T-helper 22 cell (primary cell): Measurements from ENCODE around the gene CATSPERE.

ENCODE experiments used
- DNase-seq: peaks from one replicate; pipeline ENCODE4 v3.0.0-alpha.2; 2020; ENCODE audit warnings: low read depth

The CATSPERE gene

GRCh38 chr1:244461245-244462071 lies at the start of gene CATSPERE:
CATSPERE (plus strand) TSS chr1:244461273; CDS start chr1:244461430, 157 bp downstream.
- DNase-seq, result peak; percentile 59

GRCh38 chr1:244412176-244412575 lies 48.9 kb upstream of the CATSPERE start:
- DNase-seq, result no peak

GRCh38 chr1:244413736-244414135 lies 47.3 kb upstream of the CATSPERE start:
- no peak for DNase-seq

GRCh38 chr1:244414543-244414942 lies 46.5 kb upstream of the CATSPERE start:
- DNase-seq, result no peak

- DNase-seq, result no peak
Observed at GRCh38 chr1:244419024-244419423, 42.0 kb upstream of the CATSPERE start.

GRCh38 chr1:244422174-244422573 lies 38.9 kb upstream of the CATSPERE start:
- DNase-seq, result no peak

- no peak for DNase-seq
Observed at GRCh38 chr1:244424649-244425334, 36.3 kb upstream of the CATSPERE start.

- no peak for DNase-seq
Observed at GRCh38 chr1:244427647-244428046, 33.4 kb upstream of the CATSPERE start.

GRCh38 chr1:244429818-244430217 lies 31.3 kb upstream of the CATSPERE start:
- no peak for DNase-seq

- DNase-seq, result no peak
Observed at GRCh38 chr1:244431166-244431565, 29.9 kb upstream of the CATSPERE start.

GRCh38 chr1:244435562-244436205 lies 25.4 kb upstream of the CATSPERE start:
- DNase-seq, result no peak

GRCh38 chr1:244436336-244437085 lies 24.6 kb upstream of the CATSPERE start:
- no peak for DNase-seq

- no peak for DNase-seq
Observed at GRCh38 chr1:244437086-244437468, 24.0 kb upstream of the CATSPERE start.

GRCh38 chr1:244439391-244440032 lies 21.6 kb upstream of the CATSPERE start:
- DNase-seq, result no peak

GRCh38 chr1:244442850-244443249 lies 18.2 kb upstream of the CATSPERE start:
- no peak for DNase-seq

- DNase-seq, result no peak
Observed at GRCh38 chr1:244444854-244445253, 16.2 kb upstream of the CATSPERE start.

GRCh38 chr1:244445320-244446181 lies 15.5 kb upstream of the CATSPERE start:
- no peak for DNase-seq

GRCh38 chr1:244447024-244447423 lies 14.0 kb upstream of the CATSPERE start:
- DNase-seq, result no peak

- no peak for DNase-seq
Observed at GRCh38 chr1:244447552-244447951, 13.5 kb upstream of the CATSPERE start.

- no peak for DNase-seq
Observed at GRCh38 chr1:244448279-244449036, 12.6 kb upstream of the CATSPERE start.
